Thyroid gland (tissue), 4 donors: ENCODE measurements around the gene TMED7.

Experiments
- CTCF ChIP-seq, 6 experiments: fragments of 200-600 bp in 3 of 6; fragments of 450-650 bp in 3 of 6; sonication (generic) in 3 of 6; IDR thresholded peaks; one replicate each; pipeline ENCODE4 v1.5.1; 2016 to 2019; ENCODE audit warnings: antibody characterized with exemption in 6 of 6, mild to moderate bottlenecking in 2 of 6, inconsistent platforms in 1 of 6, moderate library complexity in 1 of 6
- POLR2A ChIP-seq, 2 donors: fragments of 450-650 bp; IDR thresholded peaks; one replicate each; pipeline ENCODE4 v1.6.1; 2017; ENCODE audit warnings: antibody characterized with exemption in 2 of 2, mild to moderate bottlenecking in 2 of 2, moderate library complexity in 1 of 2

- TF ChIP-seq POLR2A (IDR thresholded peaks at IDR 0.05): no peak
- TF ChIP-seq CTCF (IDR thresholded peaks at IDR 0.05): no peak
These were observed 25.9 kb downstream of the TMED7 start for GRCh38 chr5:115599924-115600323.
